Measurements from ENCODE around the gene FBXO22.

DNA sequence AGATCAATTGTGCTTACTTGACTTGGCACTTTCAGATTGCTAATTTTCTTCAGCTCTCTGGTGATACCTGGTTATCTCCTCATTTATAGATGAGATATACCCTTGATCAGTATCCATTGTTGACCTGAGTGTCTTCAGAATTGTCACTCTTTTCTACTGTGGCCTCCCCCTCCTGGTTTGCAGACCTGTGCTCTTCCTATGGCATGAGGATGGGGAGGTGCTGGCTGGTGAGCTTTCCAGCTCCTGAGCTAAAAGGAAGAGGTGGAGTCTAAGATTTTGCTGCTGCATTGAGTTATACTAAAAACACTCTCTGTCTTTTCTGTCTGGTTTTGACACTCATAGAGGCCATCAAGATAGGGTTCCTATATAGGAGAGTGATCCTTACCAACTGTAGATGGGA is 36.8 kb upstream of the FBXO22 start:
- TF ChIP-seq EP300 (IDR thresholded peaks at IDR 0.05; ENCODE audit: borderline replicate concordance in 1 of 2, low read depth in 2 of 2, low read length in 2 of 2): no peak
- TF ChIP-seq POLR2AphosphoS5 (IDR thresholded peaks at IDR 0.05; ENCODE audit: low read depth, low read length): no peak
- no peak for TF ChIP-seq MAFK (IDR thresholded peaks at IDR 0.05; ENCODE audit: low read depth, low read length)
- TF ChIP-seq, protein P1, sequence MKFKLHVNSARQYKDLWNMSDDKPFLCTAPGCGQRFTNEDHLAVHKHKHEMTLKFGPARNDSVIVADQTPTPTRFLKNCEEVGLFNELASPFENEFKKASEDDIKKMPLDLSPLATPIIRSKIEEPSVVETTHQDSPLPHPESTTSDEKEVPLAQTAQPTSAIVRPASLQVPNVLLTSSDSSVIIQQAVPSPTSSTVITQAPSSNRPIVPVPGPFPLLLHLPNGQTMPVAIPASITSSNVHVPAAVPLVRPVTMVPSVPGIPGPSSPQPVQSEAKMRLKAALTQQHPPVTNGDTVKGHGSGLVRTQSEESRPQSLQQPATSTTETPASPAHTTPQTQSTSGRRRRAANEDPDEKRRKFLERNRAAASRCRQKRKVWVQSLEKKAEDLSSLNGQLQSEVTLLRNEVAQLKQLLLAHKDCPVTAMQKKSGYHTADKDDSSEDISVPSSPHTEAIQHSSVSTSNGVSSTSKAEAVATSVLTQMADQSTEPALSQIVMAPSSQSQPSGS (IDR thresholded peaks at IDR 0.05; ENCODE audit: low read length): no peak
- no peak for TF ChIP-seq RNF2 (IDR thresholded peaks at IDR 0.05; ENCODE audit: borderline replicate concordance, low read depth, low read length, missing control alignments, poor library complexity, severe bottlenecking)
- TF ChIP-seq, protein P2, sequence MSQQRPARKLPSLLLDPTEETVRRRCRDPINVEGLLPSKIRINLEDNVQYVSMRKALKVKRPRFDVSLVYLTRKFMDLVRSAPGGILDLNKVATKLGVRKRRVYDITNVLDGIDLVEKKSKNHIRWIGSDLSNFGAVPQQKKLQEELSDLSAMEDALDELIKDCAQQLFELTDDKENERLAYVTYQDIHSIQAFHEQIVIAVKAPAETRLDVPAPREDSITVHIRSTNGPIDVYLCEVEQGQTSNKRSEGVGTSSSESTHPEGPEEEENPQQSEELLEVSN (IDR thresholded peaks at IDR 0.05): no peak
- TF ChIP-seq TEAD4 (IDR thresholded peaks at IDR 0.05; ENCODE audit: low read depth, low read length): no peak
- TF ChIP-seq JUN (IDR thresholded peaks at IDR 0.05; ENCODE audit: low read depth, low read length): no peak
- no peak for TF ChIP-seq JUND (IDR thresholded peaks at IDR 0.05; ENCODE audit: low read length)
- TF ChIP-seq SP1 (IDR thresholded peaks at IDR 0.05; ENCODE audit: low read depth, low read length): no peak
- TF ChIP-seq, protein P3, sequence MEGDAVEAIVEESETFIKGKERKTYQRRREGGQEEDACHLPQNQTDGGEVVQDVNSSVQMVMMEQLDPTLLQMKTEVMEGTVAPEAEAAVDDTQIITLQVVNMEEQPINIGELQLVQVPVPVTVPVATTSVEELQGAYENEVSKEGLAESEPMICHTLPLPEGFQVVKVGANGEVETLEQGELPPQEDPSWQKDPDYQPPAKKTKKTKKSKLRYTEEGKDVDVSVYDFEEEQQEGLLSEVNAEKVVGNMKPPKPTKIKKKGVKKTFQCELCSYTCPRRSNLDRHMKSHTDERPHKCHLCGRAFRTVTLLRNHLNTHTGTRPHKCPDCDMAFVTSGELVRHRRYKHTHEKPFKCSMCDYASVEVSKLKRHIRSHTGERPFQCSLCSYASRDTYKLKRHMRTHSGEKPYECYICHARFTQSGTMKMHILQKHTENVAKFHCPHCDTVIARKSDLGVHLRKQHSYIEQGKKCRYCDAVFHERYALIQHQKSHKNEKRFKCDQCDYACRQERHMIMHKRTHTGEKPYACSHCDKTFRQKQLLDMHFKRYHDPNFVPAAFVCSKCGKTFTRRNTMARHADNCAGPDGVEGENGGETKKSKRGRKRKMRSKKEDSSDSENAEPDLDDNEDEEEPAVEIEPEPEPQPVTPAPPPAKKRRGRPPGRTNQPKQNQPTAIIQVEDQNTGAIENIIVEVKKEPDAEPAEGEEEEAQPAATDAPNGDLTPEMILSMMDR (IDR thresholded peaks at IDR 0.05; ENCODE audit: control extremely low read depth in 1 of 3, insufficient read depth in 1 of 3, low read depth in 1 of 3, low read length in 3 of 3): no peak
- no peak for TF ChIP-seq POLR2A (IDR thresholded peaks at IDR 0.05; ENCODE audit: control extremely low read depth in 1 of 2, low read depth in 2 of 2, low read length in 2 of 2)
- no peak for TF ChIP-seq SUZ12 (IDR thresholded peaks at IDR 0.05; ENCODE audit: low read length)
